Right atrium auricular region (tissue), 2 donors: ENCODE measurements around the gene RAPGEF1. TPM values are rescaled to one million over a fixed set of nuclear protein-coding genes. Genes with fewer than 3 reads are reported as not detected.
"Not testable (repeated sequence)": the region's sequence is repeated elsewhere in the genome, so short reads cannot be mapped to it uniquely, and the experiment has no call there.

Experiments
- DNase-seq: peaks from one replicate; pipeline ENCODE4 v3.0.0-alpha.2; 2019; ENCODE audit warnings: low spot score
- H3K27ac ChIP-seq, 2 donors: fragments of 200-600 bp; sonication (generic); 1 replicate in 1 of 2; 2 replicates in 1 of 2; pipeline ENCODE4 v1.5.1; 2016 to 2019
- H3K27me3 ChIP-seq, 2 donors: fragments of 200-600 bp; sonication (generic); one replicate each; pipeline versions ENCODE4 v1.5.1 to v1.6.0; 2017 to 2019
- H3K36me3 ChIP-seq: fragments of 200-600 bp; sonication (generic); one replicate; pipeline ENCODE4 v1.5.1; 2016
- H3K4me1 ChIP-seq, 2 donors: fragments of 200-600 bp; sonication (generic); one replicate each; pipeline versions ENCODE4 v1.5.1 to v1.6.0; 2017 to 2019
- H3K4me3 ChIP-seq, 2 donors: fragments of 200-600 bp; sonication (generic); 1 replicate in 1 of 2; 2 replicates in 1 of 2; pipeline ENCODE4 v1.5.1; 2017 to 2019; ENCODE audit warnings: mild to moderate bottlenecking in 1 of 2, moderate library complexity in 1 of 2
- H3K9me3 ChIP-seq, 2 donors: fragments of 200-600 bp; sonication (generic); one replicate each; pipeline ENCODE4 v1.5.1; 2019
- total RNA-seq, 2 donors: library from RNA; depleted of rRNA; stranded (reverse); fragments of >200 nt; gene quantifications; one replicate each; pipeline ENCODE4 v1.1.0, GENCODE V29; 2016
- TF ChIP-seq, protein P1 (sequence below), 2 donors: fragments of 200-600 bp; sonication (generic); IDR thresholded peaks; one replicate each; pipeline ENCODE4 v1.5.1; 2019; ENCODE audit warnings: antibody characterized with exemption in 2 of 2

RAPGEF1 gene
- total RNA-seq, 2 donors from 2014 or later = 59.5 to 65.1 TPM

DNA sequence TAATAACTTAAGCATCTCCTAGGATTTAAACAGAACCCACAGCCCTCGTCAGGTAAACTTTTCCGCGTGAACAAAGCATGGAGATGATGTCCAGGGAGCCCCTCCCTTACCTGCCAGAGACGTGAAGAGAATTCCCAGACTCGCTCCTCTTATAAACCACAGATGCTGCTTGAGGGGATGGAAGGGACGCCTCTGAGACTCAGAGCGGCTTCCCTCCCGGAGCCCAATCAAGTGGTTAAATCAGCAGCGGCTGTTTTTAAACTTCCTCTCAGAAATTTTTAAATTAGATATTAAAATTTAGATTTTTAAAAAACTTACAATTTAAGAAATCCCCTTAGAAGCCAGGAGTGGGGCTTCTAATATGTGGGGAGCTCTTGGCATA is 71.8 kb downstream of the RAPGEF1 start:
- H3K4me3 ChIP-seq = no peak overlapping the region
- H3K4me1 ChIP-seq = peaks cover 0 to 76% of the 10 kb centered on the region in 2 donors
- peak overlapping the region; percentile 63 to 79 for H3K27ac ChIP-seq

DNA sequence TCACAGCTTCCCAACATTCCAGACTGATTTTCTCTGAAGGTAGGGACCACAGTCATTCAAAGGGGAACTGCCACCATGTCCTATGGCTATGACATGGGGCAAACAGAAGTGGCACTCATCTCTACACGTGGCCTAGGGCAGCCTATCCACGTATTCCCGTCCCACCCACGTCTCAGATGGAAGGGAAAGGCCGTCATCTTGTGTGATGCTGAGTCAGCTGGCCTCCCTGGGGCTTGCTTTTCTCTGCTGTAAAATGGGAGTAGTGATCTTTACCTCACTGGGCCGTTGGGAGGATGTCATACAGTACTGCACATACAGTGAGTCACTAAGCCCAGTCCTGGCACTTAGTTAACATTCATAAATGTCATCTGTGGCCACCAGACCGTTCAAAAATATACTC is 72.3 kb downstream of the RAPGEF1 start:
- H3K27me3 ChIP-seq = no peaks in the 10 kb centered on the region
- TF ChIP-seq, protein P1, sequence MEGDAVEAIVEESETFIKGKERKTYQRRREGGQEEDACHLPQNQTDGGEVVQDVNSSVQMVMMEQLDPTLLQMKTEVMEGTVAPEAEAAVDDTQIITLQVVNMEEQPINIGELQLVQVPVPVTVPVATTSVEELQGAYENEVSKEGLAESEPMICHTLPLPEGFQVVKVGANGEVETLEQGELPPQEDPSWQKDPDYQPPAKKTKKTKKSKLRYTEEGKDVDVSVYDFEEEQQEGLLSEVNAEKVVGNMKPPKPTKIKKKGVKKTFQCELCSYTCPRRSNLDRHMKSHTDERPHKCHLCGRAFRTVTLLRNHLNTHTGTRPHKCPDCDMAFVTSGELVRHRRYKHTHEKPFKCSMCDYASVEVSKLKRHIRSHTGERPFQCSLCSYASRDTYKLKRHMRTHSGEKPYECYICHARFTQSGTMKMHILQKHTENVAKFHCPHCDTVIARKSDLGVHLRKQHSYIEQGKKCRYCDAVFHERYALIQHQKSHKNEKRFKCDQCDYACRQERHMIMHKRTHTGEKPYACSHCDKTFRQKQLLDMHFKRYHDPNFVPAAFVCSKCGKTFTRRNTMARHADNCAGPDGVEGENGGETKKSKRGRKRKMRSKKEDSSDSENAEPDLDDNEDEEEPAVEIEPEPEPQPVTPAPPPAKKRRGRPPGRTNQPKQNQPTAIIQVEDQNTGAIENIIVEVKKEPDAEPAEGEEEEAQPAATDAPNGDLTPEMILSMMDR (IDR thresholded peaks at IDR 0.05) = no peak
- peaks cover 0 to 73% of the 10 kb centered on the region in 2 donors for H3K4me1 ChIP-seq
- no peaks in the 10 kb centered on the region for H3K36me3 ChIP-seq
- H3K9me3 ChIP-seq = no peaks in the 10 kb centered on the region
- H3K4me3 ChIP-seq = no peak overlapping the region
- peak overlapping the region; percentile 63 to 79 for H3K27ac ChIP-seq
- DNase-seq = no peak

More for the DNA sequence above, 71.8 kb downstream of the RAPGEF1 start:
- TF ChIP-seq, protein P1 (IDR thresholded peaks at IDR 0.05) = no peak
- no peaks in the 10 kb centered on the region for H3K36me3 ChIP-seq
- no peaks in the 10 kb centered on the region for H3K9me3 ChIP-seq
- DNase-seq = no peak
- no peaks in the 10 kb centered on the region for H3K27me3 ChIP-seq

DNA sequence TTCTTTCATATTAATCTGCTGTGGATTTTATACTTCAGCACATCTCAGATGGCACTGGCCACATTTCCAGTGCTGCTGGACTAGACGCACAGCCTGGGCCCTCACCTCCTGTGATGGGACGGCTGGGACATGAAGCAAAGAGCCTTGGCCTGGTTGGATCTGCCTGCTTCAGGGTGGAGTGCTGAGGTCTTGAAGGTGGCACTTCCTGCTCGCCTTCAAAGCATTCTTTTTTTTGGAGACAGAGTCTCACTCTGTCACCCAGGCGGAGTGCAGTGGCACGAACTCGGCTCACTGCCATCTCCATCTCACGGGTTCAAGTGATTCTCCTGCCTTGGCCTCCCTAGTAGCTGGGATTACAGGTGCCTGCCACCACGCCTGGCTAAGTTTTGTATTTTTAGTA is 73.1 kb downstream of the RAPGEF1 start:
- H3K36me3 ChIP-seq = no peaks in the 10 kb centered on the region
- no peaks in the 10 kb centered on the region for H3K9me3 ChIP-seq
- H3K4me1 ChIP-seq = peaks cover 0 to 65% of the 10 kb centered on the region in 2 donors
- peak overlapping the region in 1 of 2 donors; percentile 79 for H3K27ac ChIP-seq
- H3K4me3 ChIP-seq = no peak overlapping the region
- no peak for DNase-seq
- TF ChIP-seq, protein P1 (IDR thresholded peaks at IDR 0.05) = no peak
- no peaks in the 10 kb centered on the region for H3K27me3 ChIP-seq

DNA sequence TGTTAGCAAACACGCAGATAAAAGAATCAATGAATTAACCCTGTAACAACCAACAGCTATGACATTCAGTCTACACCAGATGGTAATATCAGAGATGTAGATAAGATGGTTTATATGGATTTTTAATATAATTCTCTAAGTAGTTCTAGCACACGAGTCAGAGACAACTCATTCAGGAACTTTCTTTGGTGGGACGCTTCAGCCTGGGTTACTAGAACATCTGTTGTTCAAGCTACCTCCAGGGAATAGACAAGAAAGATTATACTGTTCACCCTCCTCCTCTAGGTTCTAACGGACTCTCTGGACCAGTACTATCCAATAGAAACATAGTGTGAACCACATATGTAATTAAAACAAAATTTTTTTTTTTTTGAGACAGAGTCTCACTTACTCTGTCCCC is 73.8 kb downstream of the RAPGEF1 start:
- Histone ChIP-seq H3K27ac (no peak overlapping the region), H3K36me3 (no peaks in the 10 kb centered on the region), H3K4me3 (no peak overlapping the region), H3K4me1 (peaks cover 0 to 60% of the 10 kb centered on the region in 2 donors), H3K9me3 (no peaks in the 10 kb centered on the region), H3K27me3 (no peaks in the 10 kb centered on the region)
- DNase-seq = no peak
- TF ChIP-seq, protein P1 (IDR thresholded peaks at IDR 0.05) = no peak

- H3K4me1 ChIP-seq = peaks cover 0 to 60% of the 10 kb centered on the region in 2 donors
- no peak for DNase-seq
- TF ChIP-seq, protein P1 (IDR thresholded peaks at IDR 0.05) = no peak
Observed at GRCh38 chr9:131663288-131663687, 76.6 kb downstream of the RAPGEF1 start.

GRCh38 chr9:131662289-131662621 is 77.6 kb downstream of the RAPGEF1 start:
- not testable (repeated sequence) for H3K27me3 ChIP-seq, H3K27ac ChIP-seq, H3K4me3 ChIP-seq, DNase-seq, H3K36me3 ChIP-seq, H3K9me3 ChIP-seq
- H3K4me1 ChIP-seq = peaks cover 0 to 60% of the 10 kb centered on the region in 2 donors

More at GRCh38 chr9:131663288-131663687, 76.6 kb downstream of the RAPGEF1 start:
- Histone ChIP-seq H3K36me3 (no peaks in the 10 kb centered on the region), H3K4me3 (no peak overlapping the region), H3K9me3 (no peaks in the 10 kb centered on the region), H3K27me3 (no peaks in the 10 kb centered on the region), H3K27ac (no peak overlapping the region)
